KG1 (cell line): ENCODE measurements around the gene GEMIN4.

Source experiments
- DNase-seq: peaks from one replicate; lab custom pipeline; 2025; lab: John Stamatoyannopoulos, UW

Gene GEMIN4

GRCh38 chr17:740240-741017 is 11.6 kb downstream of the GEMIN4 start:
- DNase-seq: no peak

- DNase-seq: no peak
Observed at GRCh38 chr17:737561-738113, 14.4 kb downstream of the GEMIN4 start.

DNA sequence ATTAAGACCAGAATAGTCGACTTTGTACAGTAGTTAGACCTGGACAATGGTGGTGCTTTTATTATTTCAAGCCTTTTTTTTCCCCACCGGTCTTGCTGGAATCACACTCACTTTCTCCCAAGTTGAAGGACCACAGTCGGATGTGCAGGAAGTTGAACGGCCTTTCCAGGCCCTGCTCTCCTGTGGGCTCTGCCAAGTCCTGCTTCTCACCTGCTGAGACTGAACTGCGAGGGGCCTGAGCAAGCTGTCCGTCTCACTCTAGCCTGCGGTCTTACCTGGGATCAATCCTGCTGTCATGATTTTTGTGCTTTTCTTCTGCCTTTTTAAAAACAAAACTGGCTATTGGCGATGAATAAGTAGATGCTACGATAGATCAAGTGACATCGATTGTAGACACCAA is 18.3 kb downstream of the GEMIN4 start:
- no peak for DNase-seq

GRCh38 chr17:732902-733720 is 19.0 kb downstream of the GEMIN4 start:
- DNase-seq: no peak

GRCh38 chr17:732067-732901 is 19.8 kb downstream of the GEMIN4 start, which contains the start of gene TLCD3A:
TSS of gene TLCD3A (plus strand) at chr17:732596. CDS start at chr17:732648, 52 bp downstream.
- no peak for DNase-seq

GRCh38 chr17:731644-732066 is 20.4 kb downstream of the GEMIN4 start:
- no peak for DNase-seq

DNA sequence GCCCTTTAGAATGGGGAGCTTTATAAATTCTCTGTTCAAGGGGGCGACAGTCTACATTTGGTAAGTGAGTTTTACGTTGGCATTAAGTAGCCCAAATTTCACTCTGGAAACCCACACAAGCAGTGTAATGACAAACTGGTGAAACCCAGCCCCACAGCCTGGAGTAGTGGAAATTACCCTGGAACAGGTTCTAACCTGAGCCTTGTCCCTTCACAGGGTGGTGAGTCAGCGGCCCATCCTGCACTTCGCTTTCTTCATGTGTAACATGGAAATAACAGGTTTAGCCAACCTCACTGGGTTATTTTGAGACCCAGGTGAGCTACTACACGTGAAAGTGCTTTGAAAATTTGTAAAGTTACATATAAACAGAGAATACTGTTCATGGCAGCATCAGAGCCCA is 23.2 kb downstream of the GEMIN4 start:
- DNase-seq: no peak

DNA sequence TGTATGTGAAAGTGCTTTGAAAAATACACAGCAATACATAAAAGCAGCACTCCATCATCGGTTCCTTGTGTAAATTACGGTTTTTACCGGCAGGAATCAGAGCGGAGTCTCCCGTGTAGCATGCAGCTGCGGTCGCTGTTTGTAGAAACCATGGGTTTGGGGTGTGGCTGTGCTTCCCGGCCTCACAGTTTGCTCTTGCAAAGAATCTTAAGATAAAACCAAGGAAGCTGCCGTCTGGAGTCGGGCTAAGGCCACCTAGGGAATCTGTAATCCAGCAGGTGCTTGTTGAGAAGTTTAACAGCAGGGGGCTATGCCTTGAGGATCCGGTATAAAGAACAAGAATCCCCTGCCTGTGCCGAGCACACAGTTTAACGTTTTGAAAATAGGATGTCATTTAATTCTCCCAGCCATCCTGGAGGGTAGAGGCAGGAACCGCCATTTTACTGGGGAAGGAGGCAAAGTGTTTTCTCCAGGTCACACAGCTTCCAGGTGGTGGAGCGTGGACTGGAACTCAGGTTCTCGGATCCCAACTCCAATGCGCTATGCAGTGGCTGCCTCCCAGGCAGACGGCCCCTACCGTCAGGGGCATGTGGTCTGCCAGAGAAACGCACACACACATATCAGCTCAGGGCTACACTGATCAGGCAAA is 25.7 kb downstream of the GEMIN4 start:
- no peak for DNase-seq

DNA sequence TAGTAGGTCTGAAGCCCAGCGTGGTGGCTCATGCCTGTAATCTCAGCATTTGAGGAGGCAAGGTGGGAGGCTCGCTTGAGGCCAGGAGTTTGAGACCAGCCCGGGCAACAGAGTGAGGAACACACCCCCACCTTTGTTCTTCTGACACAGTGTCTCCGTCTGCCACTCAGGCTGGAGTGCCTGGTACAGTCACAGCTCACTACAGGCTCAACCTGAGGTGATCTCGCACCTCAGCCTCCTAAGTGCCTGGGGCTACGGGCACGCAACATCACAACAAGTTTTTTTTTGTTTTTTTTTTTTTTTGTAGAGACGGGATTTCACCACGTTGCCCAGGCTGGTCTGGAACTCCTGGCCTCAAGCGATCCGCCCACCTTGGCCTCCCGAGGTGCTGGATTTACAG is 26.3 kb downstream of the GEMIN4 start:
- no peak for DNase-seq

GRCh38 chr17:725084-725483 is 27.0 kb downstream of the GEMIN4 start:
- DNase-seq: no peak

- no peak for DNase-seq
Observed at GRCh38 chr17:721540-721937, 30.5 kb downstream of the GEMIN4 start.

DNA sequence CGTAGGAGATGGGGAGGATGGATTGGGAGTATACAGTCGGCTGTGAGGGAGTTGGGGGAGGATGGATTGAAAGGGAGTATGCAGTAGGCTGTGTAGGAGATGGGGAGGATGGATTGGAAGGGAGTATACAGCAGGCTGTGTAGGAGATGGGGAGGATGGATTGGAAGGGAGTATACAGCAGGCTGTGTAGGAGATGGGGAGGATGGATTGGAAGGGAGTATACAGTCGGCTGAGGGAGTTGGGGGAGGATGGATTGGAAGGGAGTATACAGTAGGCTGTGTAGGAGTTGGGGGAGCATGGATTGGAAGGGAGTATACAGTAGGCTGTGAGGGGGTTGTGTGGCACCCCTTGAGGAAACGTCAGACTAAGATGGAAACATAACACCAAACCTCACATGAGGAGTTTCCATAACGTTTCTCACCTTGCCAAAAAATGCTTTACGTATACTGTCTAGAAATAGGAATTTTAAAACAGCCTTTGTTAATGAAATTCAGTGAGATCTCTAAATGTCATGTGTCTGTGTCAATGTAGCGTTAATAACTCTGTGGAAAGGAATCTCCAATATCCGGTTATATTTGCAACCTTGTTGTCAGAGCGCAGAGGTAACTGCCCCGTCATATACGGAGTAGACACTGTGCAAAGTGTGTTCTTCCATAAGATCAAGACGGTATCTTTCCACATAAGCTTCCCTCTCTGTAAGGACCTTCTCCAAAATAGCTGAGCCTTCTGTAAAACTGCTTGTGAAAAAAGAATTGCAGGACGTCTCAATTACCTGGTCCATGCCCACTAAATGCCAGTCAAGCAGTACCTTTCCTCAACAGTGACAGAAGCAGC is 31.1 kb downstream of the GEMIN4 start:
- no peak for DNase-seq

DNA sequence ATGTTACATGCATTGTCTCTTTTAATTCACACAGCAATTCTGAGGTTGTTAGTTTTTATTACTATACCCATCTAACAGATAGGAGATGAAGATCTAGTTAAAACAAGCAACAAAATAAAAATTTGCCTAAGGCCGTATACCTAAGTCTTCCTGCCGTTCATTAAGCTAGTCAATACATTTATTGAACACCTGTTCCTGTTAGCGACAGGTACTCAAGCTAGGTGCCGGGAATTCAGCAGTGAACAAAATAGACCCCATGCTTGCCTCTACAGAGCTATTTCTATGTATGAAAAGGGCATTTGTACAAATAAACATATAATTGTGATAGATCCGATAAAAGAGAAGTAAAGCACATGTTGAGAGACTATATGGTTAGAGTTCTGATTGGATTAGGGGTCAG is 34.0 kb downstream of the GEMIN4 start:
- no peak for DNase-seq

GRCh38 chr17:708132-708531 is 43.9 kb downstream of the GEMIN4 start:
- no peak for DNase-seq

GRCh38 chr17:705863-706262 is 46.2 kb downstream of the GEMIN4 start:
- DNase-seq: no peak

DNA sequence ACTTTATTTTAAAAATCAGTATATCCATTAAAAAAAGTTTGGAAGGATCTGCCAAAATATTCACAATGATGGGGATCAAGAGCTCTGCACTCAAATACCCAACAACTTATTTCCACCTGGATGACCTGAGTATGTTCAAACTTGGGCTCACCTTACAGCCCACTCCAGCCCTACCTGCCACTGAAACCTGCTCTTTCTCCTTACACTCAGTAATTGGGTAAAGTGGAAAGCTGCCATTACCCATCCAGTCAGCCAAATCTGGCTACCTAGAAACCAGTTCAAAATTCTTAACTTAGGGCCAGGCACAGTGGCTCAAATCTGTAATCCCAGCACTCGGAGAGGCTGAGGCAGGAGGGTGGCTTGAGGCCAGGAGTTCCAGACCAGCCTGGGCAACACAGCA is 47.1 kb downstream of the GEMIN4 start:
- no peak for DNase-seq

GRCh38 chr17:704111-704864 is 47.8 kb downstream of the GEMIN4 start:
- DNase-seq: no peak

DNA sequence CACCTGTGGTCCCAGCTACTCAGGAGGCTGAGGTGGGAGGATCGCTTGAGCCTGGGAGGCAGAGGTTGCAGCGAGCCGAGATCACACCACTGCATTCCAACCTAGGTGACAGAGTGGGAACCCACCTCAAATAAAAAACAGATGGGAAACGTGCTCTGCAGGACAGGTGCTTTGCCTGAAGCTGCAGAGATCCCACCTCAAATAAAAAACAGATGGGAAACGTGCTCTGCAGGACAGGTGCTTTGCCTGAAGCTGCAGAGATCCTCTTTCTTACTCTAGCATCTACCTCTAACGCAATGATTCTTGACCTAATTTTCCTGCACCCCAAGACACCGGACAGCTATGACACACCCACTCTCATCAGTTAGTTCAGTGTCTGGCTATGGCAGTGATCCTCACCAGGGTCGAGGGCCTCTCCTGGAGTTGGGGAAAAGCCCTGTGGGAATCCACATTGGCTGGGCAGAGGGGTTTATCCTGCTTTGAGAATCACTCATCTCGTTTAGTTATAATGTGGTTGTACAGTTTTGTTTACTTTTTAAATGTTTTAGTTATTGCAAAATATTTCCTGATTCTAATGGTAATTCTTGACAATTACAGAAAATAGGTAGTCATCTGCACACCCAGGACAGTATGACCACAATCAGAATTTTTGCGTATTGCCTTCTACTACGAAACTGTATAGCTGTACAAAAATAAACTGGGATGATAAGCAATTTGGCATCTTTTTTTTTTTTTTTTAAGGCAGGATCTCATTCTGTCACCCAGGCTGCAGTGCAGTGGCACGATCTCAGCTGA is 48.8 kb downstream of the GEMIN4 start:
- no peak for DNase-seq

- no peak for DNase-seq
Observed at GRCh38 chr17:700504-701094, 51.5 kb downstream of the GEMIN4 start.
